ENCODE results near the gene MED13.

DNA sequence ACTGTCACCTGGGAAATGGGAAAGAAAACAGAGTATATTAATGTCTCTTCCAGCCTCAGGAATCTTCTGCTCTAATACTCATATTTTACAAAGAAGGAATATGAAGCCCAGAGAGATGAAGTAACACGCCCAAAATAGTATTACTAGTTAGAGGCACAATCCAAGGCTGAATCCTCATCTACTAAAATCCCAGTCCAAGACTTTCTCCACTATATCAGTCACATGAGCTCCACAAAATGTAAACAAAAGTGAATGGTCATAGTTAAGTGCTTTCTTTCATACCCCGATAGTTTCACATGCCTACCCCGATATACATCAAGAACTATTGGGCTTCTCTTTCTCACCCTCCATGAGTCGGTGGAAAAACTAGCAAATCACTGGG lies 138.3 kb downstream of the MED13 start:
- TF ChIP-seq POLR2A (IDR thresholded peaks at IDR 0.05; ENCODE audit: low read length) (no peak), GATA1 (IDR thresholded peaks at IDR 0.05; ENCODE audit: low read depth, low read length) (no peak)
